Posterior vena cava (tissue), 2 donors: ENCODE data around the gene COA1. TPM values are rescaled to one million over a fixed set of nuclear protein-coding genes. Genes with fewer than 3 reads are reported as not detected.
"Not testable (repeated sequence)": the region's sequence is repeated elsewhere in the genome, so short reads cannot be mapped to it uniquely, and the experiment has no call there.

Experiments
- DNase-seq: peaks from one replicate; pipeline ENCODE4 v3.0.0-alpha.2; 2020; ENCODE audit warnings: low spot score
- intact Hi-C, 2 donors: fragments of 100-400 bp; cut with DNase I; formaldehyde crosslinking; loops; one replicate each; pipeline versions ENCODE4 v1.14.1 to v1.14.2; 2022 to 2023
- long read RNA-seq, 2 donors: library from polyadenylated mRNA; unstranded; transcript quantifications; one replicate each; pipeline ENCODE4 v2.0.0, GENCODE V29; 2020 to 2021
- total RNA-seq, 2 donors: library from RNA; stranded (reverse); fragmentation: NEBNext Ultra II Directional; extraction: Animal tissue kit (Norgen Biotek cat#: 25700); gene quantifications; one replicate each; pipeline ENCODE4 v1.2.1, GENCODE V29; 2021
- donor health status: DM: yes; HTN: yes; CAD: no.
- donor health status: DM: yes; HTN: yes; CAD: no.

COA1 gene, protein sequence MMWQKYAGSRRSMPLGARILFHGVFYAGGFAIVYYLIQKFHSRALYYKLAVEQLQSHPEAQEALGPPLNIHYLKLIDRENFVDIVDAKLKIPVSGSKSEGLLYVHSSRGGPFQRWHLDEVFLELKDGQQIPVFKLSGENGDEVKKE
- 10 to 100 TPM; 29.0 to 29.6 TPM for total RNA-seq
- long read RNA-seq, donor 1, partial matches to known transcripts = 2 of 10 reads
- long read RNA-seq, donor 1, other reads (novel, unspliced or antisense) = 5 of 10 reads
- long read RNA-seq, donor 2, partial matches to known transcripts = 4 of 17 reads
- long read RNA-seq, donor 2, other reads (novel, unspliced or antisense) = 7 of 17 reads

DNA sequence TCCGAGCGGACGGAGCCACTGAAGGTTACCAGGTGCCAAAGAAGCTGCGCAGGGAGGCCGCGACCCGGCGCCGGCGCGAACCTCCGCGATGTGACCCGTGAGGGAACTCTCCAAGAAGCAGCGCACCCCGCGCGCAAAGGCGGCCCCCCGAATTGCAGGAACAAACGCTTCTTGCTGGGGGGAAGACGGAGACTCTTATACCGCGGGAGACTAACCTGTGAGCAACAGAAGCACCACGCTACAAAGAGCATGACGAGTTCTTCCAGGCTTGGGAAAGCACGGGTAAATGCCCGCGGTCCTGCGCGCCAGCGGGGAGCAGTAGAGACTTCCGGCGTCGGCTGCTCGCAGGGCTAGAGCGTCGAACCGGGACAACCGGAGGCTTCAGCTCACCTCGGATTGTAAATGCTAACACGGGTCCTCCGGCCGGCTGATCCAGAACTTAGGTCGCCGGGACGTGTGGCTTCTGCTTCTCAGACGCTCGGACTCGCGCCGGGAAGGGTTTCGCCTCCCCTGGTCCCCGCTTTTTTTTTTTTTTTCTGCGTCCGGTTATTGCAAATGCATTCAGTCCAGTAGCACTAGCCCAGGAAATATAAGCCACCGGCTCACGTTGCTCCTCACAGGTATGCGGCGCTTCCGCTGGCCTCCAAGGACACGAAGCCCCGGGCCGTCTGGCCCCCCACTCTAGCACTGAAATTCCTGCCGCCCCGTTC is at the start of gene COA1:
TSS of gene COA1 (minus strand) at position 310 of the 710 bp plus-strand sequence. CDS start 80,909 bp downstream, outside the sequence.
- intact Hi-C loops = no loop called here
- peak; percentile 96 for DNase-seq

DNA sequence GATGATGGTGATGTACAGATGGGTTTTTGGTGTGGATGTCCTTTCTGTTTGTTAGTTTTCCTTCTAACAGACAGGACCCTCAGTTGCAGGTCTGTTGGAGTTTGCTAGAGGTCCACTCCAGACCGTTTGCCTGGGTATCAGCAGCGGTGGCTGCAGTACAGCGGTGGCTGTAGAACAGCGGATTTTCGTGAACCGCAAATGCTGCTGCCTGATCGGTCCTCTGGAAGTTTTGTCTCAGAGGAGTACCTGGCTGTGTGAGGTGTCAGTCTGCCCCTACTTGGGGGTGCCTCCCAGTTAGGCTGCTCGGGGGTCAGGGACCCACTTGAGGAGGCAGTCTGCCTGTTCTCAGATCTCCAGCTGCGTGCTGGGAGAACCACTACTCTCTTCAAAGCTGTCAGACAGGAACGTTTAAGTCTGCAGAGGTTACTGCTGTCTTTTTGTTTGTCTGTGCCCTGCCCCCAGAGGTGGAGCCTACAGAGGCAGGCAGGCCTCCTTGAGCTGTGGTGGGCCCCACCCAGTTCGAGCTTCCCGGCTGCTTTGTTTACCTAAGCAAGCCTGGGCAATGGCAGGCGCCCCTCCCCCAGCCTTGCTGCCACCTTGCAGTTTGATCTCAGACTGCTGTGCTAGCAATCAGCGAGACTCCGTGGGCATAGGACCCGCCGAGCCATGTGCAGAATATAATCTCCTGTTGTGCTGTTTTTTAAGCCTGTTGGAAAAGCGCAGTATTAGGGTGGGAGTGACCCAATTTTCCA is 49.1 kb upstream of the COA1 start:
- DNase-seq, intact Hi-C loops: not testable (repeated sequence)

DNA sequence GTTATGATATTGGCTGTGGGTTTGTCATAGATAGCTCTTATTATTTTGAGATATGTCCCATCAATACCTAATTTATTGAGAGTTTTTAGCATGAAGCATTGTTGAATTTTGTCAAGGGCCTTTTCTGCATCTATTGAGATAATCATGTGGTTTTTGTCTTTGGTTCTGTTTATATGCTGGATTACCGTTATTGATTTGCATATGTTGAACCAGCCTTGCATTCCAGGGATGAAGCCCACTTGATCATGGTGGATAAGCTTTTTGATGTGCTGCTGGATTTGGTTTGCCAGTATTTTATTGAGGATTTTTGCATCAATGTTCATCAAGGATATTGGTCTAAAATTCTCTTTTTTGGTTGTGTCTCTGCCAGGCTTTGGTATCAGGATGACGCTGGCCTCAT is 45.9 kb upstream of the COA1 start:
- intact Hi-C loops = not testable (repeated sequence)

DNA sequence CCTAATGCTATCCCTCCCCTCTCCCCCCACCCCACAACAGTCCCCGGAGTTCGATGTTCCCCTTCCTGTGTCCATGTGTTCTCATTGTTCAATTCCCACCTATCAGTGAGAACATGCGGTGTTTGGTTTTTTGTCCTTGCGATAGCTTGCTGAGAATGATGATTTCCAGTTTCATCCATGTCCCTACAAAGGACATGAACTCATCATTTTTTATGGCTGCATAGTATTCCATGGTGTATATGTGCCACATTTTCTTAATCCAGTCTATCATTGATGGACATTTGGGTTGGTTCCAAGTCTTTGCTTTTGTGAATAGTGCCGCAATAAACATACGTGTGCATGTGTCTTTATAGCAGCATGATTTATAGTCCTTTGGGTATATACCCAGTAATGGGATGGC is 43.9 kb upstream of the COA1 start:
- DNase-seq, intact Hi-C loops: not testable (repeated sequence)

More for the DNA sequence above, 45.9 kb upstream of the COA1 start:
- DNase-seq = not testable (repeated sequence)

DNA sequence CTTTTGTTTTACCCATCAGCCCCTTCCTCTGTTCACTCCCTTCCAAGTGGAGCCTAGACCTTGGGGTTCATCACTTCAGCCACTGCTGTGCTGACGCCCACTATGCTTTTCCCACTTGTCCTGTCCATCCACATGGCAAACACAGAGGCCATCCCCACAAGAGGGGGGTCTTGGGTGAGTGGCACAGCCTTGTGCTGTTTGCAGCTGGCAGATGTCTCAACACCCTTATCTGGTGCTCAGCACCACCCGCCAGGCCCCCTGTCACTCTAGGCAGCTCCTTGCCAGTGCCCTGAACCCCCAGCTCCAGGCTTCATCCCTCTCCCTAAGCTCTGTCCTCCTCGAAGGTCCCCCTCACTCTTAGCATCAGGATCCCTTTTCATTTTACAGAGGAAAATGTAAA is 42.2 kb upstream of the COA1 start:
- peak; percentile 24 for DNase-seq
- intact Hi-C loops = no loop called here

DNA sequence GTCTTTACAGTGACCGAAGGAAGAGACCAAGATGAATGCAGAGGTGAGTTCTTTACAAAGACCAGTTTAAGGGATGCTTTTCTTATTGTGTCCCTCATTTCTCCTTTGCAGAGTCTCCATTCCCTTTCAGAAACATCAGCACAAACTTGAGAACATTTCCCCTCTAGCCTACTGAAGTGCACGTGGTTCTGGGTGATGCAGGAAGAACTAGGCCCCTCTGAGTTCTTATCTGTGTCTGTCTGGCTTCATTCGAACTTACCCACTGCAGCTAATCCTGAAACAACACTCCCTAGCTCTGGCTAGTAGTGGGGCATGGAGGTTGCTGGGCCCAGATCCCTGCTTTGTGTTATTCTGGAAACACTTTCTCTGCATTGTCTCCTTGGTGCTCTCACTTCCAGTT is 41.8 kb upstream of the COA1 start:
- no peak for DNase-seq
- intact Hi-C loops = no loop called here

DNA sequence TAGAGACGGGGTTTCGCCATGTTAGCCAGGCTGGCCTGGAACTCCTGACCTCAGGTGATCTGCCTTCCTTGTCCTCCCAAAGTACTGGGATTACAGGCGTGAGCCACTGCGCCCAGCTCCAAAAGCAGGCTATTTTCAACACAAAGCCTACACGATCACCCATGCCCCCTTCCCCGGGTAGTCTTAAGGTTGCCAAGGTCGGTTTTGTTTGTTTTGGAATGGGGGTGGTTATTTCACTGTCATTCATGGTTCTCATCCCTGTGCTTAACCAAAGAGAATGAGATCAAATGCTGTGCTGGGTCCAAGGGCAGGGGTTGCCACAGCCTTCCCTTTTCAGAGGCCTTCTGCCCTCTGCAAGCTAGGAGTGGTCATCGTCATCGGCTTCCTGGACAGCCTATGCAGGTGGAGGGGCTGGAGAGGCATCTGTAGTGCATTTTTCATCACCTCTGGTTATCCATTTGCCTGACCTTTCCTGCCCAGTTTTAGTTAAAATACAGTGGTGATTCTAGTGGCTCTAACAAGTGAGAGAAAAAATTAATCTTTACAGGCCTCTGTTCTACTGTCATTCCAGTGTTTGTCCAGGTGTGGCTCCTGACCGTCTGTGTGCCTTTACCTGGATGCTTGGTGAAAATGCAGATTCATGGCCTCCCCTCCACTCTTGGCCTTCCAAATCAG is 40.6 kb upstream of the COA1 start:
- intact Hi-C loops = no loop called here
- peak; percentile 52 for DNase-seq

DNA sequence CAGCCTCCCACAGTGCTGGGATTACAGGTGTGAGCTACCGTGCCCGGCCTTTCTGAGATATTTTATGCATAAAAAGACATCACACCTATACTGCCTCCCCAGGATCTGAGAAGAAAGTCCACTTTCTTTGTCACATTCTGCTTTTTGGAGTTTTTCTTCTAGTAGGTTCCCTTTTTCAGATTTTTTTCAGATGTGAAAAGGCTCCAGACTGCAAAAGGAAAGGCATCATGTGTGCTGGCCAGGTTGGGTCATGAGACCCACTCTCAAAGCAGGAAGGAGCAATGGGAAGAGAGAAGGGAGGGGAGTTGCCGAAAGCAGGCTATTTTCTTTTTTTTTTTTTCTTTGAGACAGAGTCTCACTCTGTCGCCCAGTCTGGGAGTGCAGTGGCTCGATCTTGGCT is 40.0 kb upstream of the COA1 start:
- no peak for DNase-seq
- intact Hi-C loops = no loop called here

DNA sequence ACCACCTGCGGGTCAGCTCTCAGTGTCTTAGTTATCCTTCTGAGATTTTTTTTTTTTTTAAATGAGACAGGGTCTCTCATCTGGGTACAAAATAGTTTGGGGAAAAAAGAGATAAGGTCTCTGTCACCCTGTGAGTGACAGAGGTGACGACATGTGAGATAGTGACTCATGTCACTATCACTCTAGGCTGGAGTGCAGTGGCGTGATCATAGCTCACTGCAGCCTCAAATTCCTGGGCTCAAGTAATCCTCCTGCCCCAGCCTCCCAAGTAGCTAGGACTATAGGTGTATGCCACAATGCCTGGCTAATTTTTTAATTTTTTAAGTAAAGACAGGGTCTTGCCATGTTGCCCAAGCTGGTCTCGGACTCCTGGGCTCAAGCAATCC is 39.6 kb upstream of the COA1 start:
- DNase-seq = peak; percentile 44
- intact Hi-C loops = no loop called here

DNA sequence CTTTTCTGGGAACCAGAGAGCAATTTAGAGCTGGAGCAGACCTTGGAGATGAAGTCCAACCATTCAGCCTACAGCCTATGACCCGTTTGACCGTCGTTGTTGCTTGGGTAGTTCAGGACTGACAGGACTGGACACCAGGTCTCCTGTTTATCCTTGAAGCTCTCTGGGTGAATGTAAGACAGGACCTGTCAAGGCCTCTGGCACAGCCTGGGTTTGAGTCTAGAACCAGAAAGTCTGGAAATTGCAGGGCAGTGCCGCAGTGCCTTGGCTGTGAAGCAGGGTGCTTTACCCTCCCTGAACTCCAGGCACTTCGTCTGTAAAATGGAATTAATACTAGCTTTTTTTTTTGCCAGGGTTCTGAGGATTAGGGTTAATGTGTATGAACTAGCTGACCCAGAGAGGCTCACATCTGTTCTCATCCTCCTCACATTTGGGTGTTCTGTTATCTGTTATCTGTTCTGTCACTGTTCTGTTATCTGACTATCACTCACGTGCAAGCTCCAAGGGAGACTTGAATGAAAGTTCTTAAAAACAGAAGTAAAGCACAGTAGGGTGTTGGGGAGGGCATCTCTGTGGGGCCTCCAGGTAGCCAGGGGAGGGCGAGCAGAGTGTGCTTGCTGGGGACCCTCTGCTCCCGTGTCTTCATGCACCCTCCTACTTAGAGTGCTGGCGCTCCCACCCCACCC is 39.0 kb upstream of the COA1 start:
- intact Hi-C loops = no loop called here
- peak; percentile 44 for DNase-seq

DNA sequence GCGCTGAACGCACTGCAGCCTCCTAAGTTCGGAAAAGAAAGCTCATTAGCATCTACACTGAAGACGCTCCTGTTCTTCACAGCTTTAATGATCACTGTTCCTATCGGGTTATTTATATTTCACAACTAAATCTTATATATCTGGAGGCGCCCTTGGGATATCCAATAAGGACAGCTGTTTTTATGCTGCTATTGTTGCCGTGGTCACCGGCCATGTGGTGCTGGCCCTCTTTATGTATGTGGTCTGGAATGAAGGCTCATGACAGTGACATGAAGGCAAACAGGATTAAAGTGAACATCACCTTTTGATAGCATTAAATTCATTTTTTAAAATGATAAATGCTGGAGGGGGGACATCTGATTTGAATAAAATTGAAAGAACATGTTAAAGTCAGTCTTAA is 38.0 kb upstream of the COA1 start:
- peak; percentile 62 for DNase-seq

DNA sequence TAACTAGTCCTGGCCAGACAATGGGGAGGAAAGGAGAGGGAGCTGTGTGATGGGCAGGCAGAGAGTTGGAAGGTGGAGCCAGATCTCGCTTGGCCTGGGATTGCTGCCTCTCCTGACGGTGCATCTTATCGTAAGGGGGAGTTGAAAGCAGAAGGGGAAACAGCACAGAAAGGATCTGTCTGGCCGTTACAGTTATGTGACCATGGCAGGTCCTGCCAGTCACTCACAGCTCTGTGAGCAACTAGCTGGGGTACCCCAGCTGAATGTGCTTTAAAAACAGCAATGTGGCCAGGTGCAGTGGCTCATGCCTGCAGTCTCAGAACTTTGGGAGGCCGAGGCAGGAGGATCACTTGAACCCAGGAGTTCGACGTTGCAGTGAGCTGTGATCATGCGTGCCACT is 37.2 kb upstream of the COA1 start:
- DNase-seq = peak; percentile 37
- intact Hi-C loops = no loop called here

More for the DNA sequence above, 38.0 kb upstream of the COA1 start:
- intact Hi-C loops = no loop called here

DNA sequence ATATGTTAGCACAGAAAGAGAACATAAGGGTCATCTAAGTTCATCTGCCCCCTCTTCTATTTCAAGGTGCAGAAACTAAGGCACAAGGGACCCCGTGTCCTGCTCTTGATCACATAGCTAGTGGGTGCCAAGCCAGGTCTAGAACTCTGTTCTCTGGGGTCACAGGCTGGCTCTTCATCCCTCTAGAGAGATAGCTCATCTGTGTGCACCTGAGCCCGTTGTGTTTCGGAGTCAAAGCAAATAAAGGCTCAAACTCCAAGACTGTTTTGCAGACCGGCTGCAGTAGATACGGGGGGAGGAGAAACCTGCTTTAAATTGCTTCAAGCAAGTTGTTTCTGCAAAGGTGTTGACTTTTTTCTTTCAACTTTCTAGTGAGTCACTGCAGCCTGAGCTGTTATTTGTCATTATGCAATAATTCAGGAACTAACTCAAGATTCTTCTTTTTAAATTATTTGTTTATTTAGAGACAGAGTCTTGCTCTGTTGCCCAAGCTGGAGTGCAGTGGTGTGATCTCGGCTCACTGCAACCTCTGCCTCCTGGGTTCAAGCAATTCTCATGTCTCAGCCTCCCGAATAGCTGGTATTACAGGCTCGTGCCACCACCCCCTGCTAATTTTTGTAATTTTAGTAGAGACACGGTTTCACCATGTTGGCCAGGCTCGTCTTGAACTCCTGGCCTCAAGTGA is 35.6 kb upstream of the COA1 start:
- DNase-seq = peak; percentile 34
- intact Hi-C loops = no loop called here

DNA sequence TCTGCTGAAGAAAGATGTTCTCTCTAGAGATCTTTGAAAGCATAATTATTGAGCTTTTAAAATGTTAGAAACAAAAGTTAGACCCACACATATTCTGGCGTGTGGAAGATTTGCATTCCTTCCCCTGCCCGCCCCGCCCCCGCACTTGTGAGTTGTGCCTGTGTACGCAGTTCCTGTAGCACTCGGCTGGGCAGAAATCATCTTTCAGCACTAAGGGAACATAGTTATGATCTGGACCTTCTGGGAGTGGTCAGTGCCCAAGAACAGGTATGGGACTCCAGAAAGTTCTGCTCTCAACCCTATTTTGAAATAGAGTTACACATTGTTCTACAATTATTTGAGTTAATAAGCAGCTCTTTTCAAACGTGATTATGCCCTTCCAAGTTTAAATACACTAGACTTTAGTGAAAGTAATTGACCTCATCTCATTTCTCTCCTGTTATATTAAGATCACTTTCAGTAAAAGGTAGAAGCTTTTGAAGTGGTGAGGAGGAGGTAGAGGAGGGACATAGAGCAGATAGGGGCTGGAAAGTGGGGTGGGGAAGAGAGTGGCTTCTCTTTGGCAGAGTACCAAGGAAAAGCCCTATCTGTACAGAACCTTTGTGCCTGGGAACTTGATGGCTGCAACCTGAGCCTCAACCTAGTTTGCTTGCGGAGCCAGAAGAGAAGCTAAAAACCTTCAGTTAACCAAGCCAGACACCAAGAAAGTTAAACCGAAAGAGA is 34.9 kb upstream of the COA1 start:
- peak; percentile 10 for DNase-seq
- intact Hi-C loops = no loop called here

DNA sequence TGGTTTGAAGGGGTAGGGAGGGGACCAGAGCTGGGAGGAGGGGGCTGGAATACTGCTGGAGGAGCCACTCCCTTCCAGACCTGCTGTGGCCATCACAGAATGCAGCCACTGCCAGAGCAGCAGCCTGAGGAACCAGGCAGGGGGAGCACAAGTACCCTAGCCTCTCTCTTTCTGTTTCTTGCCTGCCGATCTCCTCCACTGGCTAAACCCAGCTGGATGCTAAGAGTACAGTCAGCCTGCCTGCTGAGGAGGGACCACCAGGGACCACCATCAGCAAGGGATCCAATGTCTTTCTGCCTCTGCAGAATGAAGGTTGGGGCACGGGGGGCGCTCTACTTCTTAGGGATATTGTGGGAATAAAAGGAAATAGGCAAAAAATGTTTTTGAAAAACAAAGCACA is 33.9 kb upstream of the COA1 start:
- no peak for DNase-seq
- intact Hi-C loops = no loop called here

DNA sequence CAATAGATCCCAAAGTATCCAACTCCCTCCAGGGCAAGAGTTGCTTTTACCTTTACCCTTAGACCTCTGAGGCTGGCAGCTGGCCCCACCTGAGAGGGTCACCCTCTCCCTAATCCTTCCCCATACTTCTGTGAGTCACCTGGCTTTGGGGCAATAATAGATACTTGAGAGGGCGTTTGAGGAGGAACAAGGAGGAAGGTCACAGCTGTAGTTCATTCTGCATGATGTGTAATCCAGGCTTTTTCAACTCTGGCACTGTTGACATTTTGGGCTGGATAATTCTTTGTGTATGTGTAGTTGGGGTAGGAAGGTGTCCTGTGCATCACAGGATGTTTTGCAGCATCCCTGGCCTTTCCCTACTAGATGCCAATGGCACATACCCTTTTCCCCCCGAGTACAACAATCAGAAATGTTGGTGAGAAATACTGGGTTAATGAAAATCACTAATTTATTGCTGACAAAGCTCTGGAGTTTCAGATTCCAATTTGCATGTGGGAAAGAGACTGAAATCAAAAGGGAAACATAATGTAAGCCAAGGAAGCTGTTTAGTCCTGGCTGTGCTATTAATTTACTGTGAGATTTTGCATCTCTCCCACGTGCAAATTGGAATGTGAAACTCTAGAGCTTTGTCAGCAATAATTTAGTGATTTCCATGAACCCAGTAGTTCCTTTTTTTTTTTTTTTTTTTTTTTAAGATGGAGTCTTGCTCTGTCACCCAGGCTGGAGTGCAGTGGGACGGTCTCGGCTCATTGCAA is 32.8 kb upstream of the COA1 start:
- intact Hi-C loops = no loop called here
- no peak for DNase-seq

DNA sequence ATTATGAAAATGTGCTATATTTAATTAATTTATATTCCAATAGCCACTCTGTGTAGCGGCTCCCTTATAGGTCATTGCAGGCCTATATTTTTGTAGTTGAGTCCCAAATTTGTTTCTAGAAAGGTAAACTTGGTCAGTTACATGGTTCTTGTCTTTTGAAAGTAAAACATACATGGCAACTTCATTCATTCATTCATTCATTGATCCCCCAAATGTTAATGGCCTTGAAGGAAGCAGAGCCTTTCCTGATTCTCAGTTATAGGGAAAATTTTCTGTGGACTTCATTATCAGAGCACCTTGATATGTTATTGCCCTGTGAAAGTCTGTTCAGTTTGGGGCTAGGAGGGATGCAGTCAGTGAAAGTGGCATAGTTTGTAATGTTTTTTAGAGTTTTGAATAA is 32.1 kb upstream of the COA1 start:
- no peak for DNase-seq
- intact Hi-C loops = no loop called here
